HG03469 (cell line): ENCODE results near the gene SEC31A.
A peak's percentile ranks its signal among the peaks of the same experiment; 100 is the strongest.
"Not testable (repeated sequence)": the region's sequence is repeated elsewhere in the genome, so short reads cannot be mapped to it uniquely, and the experiment has no call there.

Source experiments
- ATAC-seq: cut with Tn5 transposase; IDR thresholded peaks from one replicate; pipeline ENCODE4 v1.9.1; 2021; ENCODE audit warnings: mild to moderate bottlenecking, moderate library complexity, moderate number of reproducible peaks; ENCODE audit not compliant: unreplicated experiment

The SEC31A gene

GRCh38 chr4:82893942-82894341 lies 3.0 kb upstream of the SEC31A start:
- ATAC-seq, result no peak

- ATAC-seq, result no peak
Measured at GRCh38 chr4:82892467-82892802, 1.5 kb upstream of the SEC31A start.

- no peak for ATAC-seq
Measured at GRCh38 chr4:82891707-82892466, 934 bp upstream of the SEC31A start.

DNA sequence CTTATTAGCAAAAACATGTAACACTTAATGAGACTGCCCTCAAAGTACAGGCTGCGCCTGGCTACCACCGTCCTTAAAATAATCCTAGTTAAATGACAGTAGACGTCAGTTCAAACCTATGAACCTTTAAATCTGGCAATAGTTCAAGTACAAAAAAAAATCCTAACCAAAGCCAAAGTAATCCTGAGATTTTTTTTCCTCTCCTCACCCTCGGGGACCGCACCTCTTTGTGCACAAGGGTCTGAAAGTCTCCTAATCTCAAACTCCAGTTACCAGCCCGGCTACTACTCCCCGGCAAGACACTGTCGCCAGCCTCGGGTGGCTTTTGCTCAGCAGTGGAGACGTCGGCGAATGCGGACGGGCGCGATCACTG lies 439 bp downstream of the SEC31A start:
- ATAC-seq, result peak; percentile 27

DNA sequence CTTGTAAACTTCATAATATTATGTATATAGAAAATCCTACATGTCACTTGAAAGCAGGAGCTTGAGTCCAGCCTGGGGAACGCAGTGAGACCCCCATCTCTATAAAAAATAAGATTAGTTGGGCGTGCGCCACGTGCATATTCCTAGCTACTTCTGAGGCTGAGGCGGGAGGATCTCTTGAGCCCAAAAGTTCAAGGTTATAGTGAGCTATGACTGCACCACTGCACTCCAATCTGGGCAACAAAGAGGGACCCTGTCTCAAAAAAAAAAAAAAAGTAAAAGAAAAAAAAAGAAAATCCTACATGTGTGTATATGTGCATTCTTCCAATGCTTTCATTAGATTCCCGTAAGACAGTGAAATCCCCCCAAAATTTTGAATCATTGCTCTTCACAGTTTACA lies 1.7 kb downstream of the SEC31A start:
- no peak for ATAC-seq

- ATAC-seq, result no peak
Measured at GRCh38 chr4:82886147-82886942, 4.6 kb downstream of the SEC31A start.

- no peak for ATAC-seq
Measured at GRCh38 chr4:82885410-82885809, 5.5 kb downstream of the SEC31A start.

GRCh38 chr4:82868572-82868971 lies 22.4 kb downstream of the SEC31A start:
- no peak for ATAC-seq

- no peak for ATAC-seq
Measured at GRCh38 chr4:82866706-82867385, 24.1 kb downstream of the SEC31A start.

- not testable (repeated sequence) for ATAC-seq
Measured at GRCh38 chr4:82866033-82866432, 24.9 kb downstream of the SEC31A start.

DNA sequence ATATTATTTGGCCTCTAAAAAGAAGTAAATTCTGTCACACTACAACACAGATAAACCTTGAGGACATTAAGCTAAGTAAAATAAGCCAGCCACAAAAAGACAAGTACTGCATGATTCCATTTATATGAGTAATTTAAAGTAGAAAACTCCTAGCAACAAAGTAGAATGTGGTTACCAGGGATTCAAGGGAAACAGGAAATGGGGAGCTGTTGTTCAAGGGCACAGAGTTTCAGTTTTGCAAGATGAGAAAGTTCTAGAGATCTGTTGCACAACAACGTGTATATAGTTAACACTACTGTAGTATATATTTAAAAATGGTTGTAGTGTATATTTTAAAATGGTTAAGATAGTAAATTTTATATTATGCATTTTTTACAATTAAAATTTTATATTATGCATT lies 25.4 kb downstream of the SEC31A start:
- ATAC-seq, result no peak

DNA sequence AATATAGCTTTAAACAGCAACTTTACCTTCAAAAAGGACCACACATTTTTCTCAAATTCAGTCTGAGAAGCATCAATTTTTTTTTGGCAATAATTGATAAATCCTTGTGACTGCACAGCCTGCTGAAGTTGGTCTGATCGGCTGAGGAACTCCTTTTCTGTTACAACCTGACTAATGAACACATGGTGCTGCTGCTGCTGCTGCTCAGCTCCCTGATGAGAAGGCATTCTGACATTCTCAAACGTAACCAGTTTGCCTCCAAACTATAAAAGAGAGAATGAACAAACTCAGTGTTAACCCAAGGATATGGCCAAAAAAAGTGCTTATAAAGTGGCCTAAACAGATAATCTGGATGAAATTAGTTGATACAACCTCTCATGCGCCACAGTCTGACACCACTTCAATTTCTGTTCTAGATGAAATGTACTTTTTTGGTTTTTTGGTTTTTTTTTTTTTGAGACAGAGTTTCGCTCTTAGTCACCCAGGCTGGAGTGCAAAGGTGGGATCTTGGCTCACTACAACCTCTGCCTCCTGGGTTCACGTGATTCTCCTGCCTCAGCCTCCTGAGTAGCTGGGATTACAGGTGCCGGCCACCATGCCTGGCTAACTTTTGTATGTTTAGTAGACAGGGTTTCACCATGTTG lies 26.5 kb downstream of the SEC31A start:
- no peak for ATAC-seq

GRCh38 chr4:82861529-82861928 lies 29.4 kb downstream of the SEC31A start:
- no peak for ATAC-seq

DNA sequence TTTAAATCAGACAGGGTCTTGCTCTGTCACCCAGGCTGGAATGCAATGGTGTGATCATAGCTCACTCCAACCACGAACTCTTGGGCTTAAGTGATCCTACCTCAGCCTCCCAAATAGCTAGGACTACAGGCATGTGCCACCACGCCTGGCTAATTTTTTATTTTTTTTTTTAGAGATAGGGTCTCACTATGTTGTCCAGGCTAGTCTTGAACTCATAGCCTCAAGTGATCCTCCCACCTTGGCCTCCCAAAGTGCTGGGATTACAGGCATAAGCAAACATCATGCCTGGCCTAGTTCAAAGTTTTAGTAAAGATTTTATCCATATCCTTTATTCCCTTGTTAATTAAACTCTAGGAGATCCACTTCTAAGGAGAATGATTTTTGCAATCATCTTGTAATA lies 30.5 kb downstream of the SEC31A start:
- not testable (repeated sequence) for ATAC-seq

DNA sequence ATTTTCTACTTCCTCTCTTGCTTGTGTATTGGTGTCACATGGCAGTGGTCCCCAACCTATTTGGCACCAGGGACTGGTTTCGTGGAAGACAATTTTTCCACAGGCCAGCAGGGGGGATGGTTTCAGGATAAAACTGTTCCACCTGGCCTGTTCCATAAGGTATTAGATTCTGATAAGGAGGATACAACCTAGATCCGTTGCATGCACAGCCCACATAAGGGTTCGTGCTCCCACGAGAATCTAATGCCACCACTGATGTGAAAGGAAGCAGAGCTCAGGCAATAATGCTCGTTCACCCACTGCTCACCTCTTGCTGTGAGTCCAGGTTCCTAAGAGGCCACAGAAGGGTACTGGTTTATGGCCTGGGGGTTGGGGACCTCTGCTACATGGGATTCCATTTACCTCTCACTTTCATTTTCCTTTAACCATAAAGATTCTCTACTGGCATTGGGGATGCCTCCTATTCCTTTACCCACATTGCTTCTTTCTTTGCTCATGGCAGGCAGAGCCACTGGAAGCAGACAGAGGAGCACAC lies 38.1 kb downstream of the SEC31A start:
- ATAC-seq, result no peak

- no peak for ATAC-seq
Measured at GRCh38 chr4:82851885-82852750, 38.8 kb downstream of the SEC31A start.

DNA sequence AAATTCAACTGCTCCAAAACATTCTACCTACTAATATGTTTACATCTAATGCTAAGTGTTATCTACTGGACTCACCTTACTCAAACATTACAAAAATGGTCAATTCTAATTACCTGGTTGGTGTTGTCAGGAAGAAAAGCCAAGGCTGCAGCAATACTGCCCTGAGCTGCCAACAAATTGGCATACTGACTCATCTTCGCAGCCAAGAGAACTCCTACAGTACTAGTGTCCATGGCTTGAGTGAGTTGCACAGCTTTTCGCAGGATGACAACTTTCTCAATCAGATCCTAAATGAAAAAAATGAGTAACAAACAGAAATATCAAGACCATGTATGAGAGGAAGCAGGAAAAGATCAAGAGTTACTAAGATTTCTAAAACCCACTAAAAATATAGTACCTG lies 39.6 kb downstream of the SEC31A start:
- ATAC-seq, result no peak

DNA sequence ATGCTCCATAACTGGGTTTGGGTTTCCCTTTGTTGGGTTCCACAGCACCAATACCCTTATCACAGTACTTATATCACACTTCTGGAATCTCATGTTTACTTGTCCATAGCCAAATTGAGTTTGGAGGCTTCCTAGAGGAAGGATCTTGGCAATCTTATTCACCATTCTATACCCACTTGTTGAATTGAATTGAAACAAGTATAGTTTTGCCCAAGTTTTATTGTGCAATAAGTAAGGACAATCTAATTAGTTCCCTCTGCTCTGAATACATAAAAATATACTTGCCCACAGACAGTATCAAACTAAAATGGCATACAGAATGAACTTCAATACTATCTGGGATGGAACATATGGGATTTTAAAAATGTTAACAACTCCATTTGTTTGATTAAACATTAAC lies 40.3 kb downstream of the SEC31A start:
- no peak for ATAC-seq

GRCh38 chr4:82848706-82849105 lies 42.2 kb downstream of the SEC31A start:
- no peak for ATAC-seq

GRCh38 chr4:82842593-82842992 lies 48.4 kb downstream of the SEC31A start:
- ATAC-seq, result no peak
